K562 (cell line): ENCODE measurements around the gene TMEM135. TPM values are rescaled to one million over a fixed set of nuclear protein-coding genes. Genes with fewer than 3 reads are reported as not detected.

Source experiments
- CHD1 ChIP-seq: fragments of 200-600 bp; sonication (generic); IDR thresholded peaks from one replicate; pipeline ENCODE4 v1.6.1; 2012; ENCODE audit warnings: mild to moderate bottlenecking, moderate library complexity, low read length, inconsistent platforms
- MCM7 ChIP-seq, 2 experiments: fragments of 450-650 bp; IDR thresholded peaks; 2 replicates each; pipeline ENCODE4 v1.6.1; 2016 to 2018
- TCFL5 ChIP-seq: fragments of 250-450 bp; sonication (Bioruptor Pico); conservative IDR thresholded peaks from 2 replicates; pipeline ENCODE4 v1.6.1; 2021; ENCODE audit warnings: mild to moderate bottlenecking, moderate library complexity, matching md5 sums
- ZNF395 ChIP-seq: fragments of 200-800 bp; sonication (Bioruptor generic); IDR thresholded peaks from 2 replicates; pipeline ENCODE4 v1.6.1; 2017; ENCODE audit warnings: missing genetic modification characterization, missing compliant biosample characterization
- ZNF592 ChIP-seq: fragments of 450-650 bp; IDR thresholded peaks from 2 replicates; pipeline ENCODE4 v1.6.1; 2017; ENCODE audit warnings: antibody characterized with exemption, mild to moderate bottlenecking
- polyA plus RNA-seq, 8 experiments: library from polyadenylated mRNA; depleted of rRNA in 4 of 8; stranded (reverse) in 5 of 8; unstranded in 3 of 8; fragments of >200 nt; fragmentation: Nextera tagmentation in 2 of 8; fragmentation: Illumina TruSeq in 1 of 8; extraction: Ambion mirVana in 2 of 8; extraction: Trizol in 1 of 8; gene quantifications; 2 replicates each; pipeline versions ENCODE4 v1.2.1 to v1.2.3, GENCODE V29; 2011 to 2014; ENCODE audit warnings: inconsistent platforms in 1 of 8, missing spikeins in 1 of 8
- total RNA-seq, 7 experiments: library from RNA; depleted of rRNA in 6 of 7; stranded (reverse); fragments of >200 nt in 6 of 7; fragmentation: Illumina TruSeq in 2 of 7; extraction: Trizol in 2 of 7; gene quantifications; 2 replicates each; pipeline versions ENCODE4 v1.2.1 to v1.2.3, GENCODE V29; 2011 to 2021; ENCODE audit warnings: low replicate concordance in 1 of 7

TMEM135 gene
- total and polyA plus RNA-seq, 9 of the 15 experiments (the other 6 are each of a cell fraction or from before 2014, with no cell fraction given), result 17.3 to 53.6 (median 24.9) TPM

GRCh38 chr11:87256694-87257340, 219.1 kb downstream of the TMEM135 start (continued):
- TF ChIP-seq ZNF592 (no peak), TCFL5 (no peak), MCM7 (IDR thresholded peaks at IDR 0.05) (no peak), ZNF395 (no peak), CHD1 (no peak)
